Type B pancreatic cell (in vitro differentiated cells): Measurements from ENCODE around the gene CLVS2. TPM values are rescaled to one million over a fixed set of nuclear protein-coding genes. Genes with fewer than 3 reads are reported as not detected.

Experiments
- DNase-seq: peaks from one replicate; pipeline ENCODE4 v3.0.0; 2021; ENCODE audit warnings: mixed read lengths; ENCODE audit not compliant: unreplicated experiment; ENCODE audit errors: extremely low spot score
- H3K27ac Mint-ChIP-seq: 2 replicates; pipeline ENCODE4 v1.8.0; 2021; ENCODE audit warnings: mild to moderate bottlenecking, mixed read lengths
- H3K27me3 Mint-ChIP-seq: 2 replicates; pipeline ENCODE4 v1.8.0; 2021; ENCODE audit warnings: mixed read lengths
- H3K36me3 Mint-ChIP-seq: 2 replicates; pipeline ENCODE4 v1.8.0; 2021; ENCODE audit warnings: mixed read lengths
- H3K4me1 Mint-ChIP-seq: one replicate; pipeline ENCODE4 v1.8.0; 2021; ENCODE audit warnings: mixed read lengths; ENCODE audit not compliant: unreplicated experiment
- H3K4me3 Mint-ChIP-seq: 2 replicates; pipeline ENCODE4 v1.8.0; 2021; ENCODE audit warnings: mild to moderate bottlenecking, mixed read lengths
- H3K9me3 Mint-ChIP-seq: 2 replicates; pipeline ENCODE4 v1.8.0; 2021; ENCODE audit warnings: mixed read lengths
- CTCF ChIP-seq: fragments of 200-600 bp; sonication (generic); conservative IDR thresholded peaks from 2 replicates; pipeline ENCODE4 v1.5.0; 2021; ENCODE audit warnings: antibody characterized with exemption, mild to moderate bottlenecking
- total RNA-seq: library from RNA; stranded (reverse); gene quantifications from 2 replicates; pipeline ENCODE4 v1.2.1, GENCODE V29; 2021; ENCODE audit warnings: low replicate concordance

The CLVS2 gene
- total RNA-seq, 1 donor from 2014 or later, result 0.75 TPM

GRCh38 chr6:123009059-123009458 is 13.0 kb downstream of the CLVS2 start:
- no peak for DNase-seq
- Mint-ChIP-seq H3K4me3 (no peak overlapping the region), H3K4me1 (no peaks in the 10 kb centered on the region), H3K27ac (no peak overlapping the region), H3K9me3 (no peaks in the 10 kb centered on the region), H3K36me3 (no peaks in the 10 kb centered on the region), H3K27me3 (peaks cover 3% of the 10 kb centered on the region)
- no peak for TF ChIP-seq CTCF

GRCh38 chr6:123014835-123015234 is 18.8 kb downstream of the CLVS2 start:
- Mint-ChIP-seq H3K4me1 (no peaks in the 10 kb centered on the region), H3K36me3 (no peaks in the 10 kb centered on the region), H3K4me3 (no peak overlapping the region), H3K9me3 (no peaks in the 10 kb centered on the region), H3K27me3 (no peaks in the 10 kb centered on the region), H3K27ac (no peak overlapping the region)
- TF ChIP-seq CTCF, result no peak
- no peak for DNase-seq

- Mint-ChIP-seq H3K36me3 (no peaks in the 10 kb centered on the region), H3K4me1 (no peaks in the 10 kb centered on the region), H3K4me3 (no peak overlapping the region), H3K9me3 (no peaks in the 10 kb centered on the region), H3K27me3 (no peaks in the 10 kb centered on the region), H3K27ac (no peak overlapping the region)
- DNase-seq, result no peak
- TF ChIP-seq CTCF, result no peak
Observed at GRCh38 chr6:123016431-123017103, 20.5 kb downstream of the CLVS2 start.

- Mint-ChIP-seq H3K4me1 (no peaks in the 10 kb centered on the region), H3K9me3 (no peaks in the 10 kb centered on the region)
Observed at GRCh38 chr6:123017104-123017682, 21.2 kb downstream of the CLVS2 start.

GRCh38 chr6:123022975-123023374 is 26.9 kb downstream of the CLVS2 start:
- no peak for TF ChIP-seq CTCF
- H3K4me1 Mint-ChIP-seq, result no peaks in the 10 kb centered on the region
- no peaks in the 10 kb centered on the region for H3K9me3 Mint-ChIP-seq
- H3K27ac Mint-ChIP-seq, result no peak overlapping the region
- H3K36me3 Mint-ChIP-seq, result no peaks in the 10 kb centered on the region
- no peak overlapping the region for H3K4me3 Mint-ChIP-seq
- H3K27me3 Mint-ChIP-seq, result no peaks in the 10 kb centered on the region
- DNase-seq, result no peak

More at GRCh38 chr6:123017104-123017682, 21.2 kb downstream of the CLVS2 start:
- Mint-ChIP-seq H3K36me3 (no peaks in the 10 kb centered on the region), H3K4me3 (no peak overlapping the region), H3K27ac (no peak overlapping the region), H3K27me3 (no peaks in the 10 kb centered on the region)
- no peak for TF ChIP-seq CTCF
- no peak for DNase-seq
